HG03039 (cell line): ENCODE measurements around the gene HLTF.

Experiments
- ATAC-seq: cut with Tn5 transposase; IDR thresholded peaks from one replicate; pipeline ENCODE4 v1.9.1; 2021; ENCODE audit warnings: mild to moderate bottlenecking, moderate library complexity; ENCODE audit not compliant: unreplicated experiment

HLTF gene

DNA sequence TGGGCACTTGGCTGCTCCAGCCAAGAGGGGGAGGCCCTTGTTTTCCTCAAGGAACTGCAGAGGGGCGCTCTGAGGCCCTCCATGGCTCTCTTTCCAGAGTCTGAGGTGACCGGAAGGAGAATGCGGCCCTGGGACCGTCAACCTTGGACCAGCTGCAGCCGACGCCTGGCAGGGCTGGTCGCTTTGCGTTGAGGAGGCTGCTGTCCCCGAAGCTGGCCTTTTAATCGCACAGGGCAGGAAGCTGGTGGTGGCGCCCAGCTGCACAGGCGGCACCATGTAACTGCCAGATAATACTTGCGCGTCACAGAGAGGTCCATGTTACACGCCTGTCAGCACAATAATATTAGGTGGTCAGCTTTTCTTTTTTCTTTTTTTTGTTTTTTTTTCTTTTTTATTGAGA, 875 bp upstream of the HLTF start:
- no peak for ATAC-seq

DNA sequence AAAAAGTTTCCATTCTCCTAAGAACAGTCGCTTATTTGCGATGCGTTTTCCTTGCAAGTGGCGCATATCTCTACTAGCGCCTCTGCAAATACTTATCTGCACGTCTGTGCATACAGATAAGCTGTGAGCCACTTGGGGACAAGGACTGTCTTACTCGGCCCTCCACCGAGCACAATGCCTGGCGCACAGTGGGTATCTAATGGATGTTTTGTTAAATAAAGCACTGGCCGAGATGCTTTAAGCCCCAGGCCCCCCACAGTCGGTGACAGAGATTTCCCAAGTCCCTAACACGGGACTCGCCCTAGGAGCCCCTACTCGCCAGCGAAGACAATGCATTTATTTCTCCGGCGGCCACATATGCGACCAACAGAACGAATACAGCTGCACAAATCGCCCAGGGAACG, 503 bp downstream of the HLTF start:
- ATAC-seq = peak; percentile 16

DNA sequence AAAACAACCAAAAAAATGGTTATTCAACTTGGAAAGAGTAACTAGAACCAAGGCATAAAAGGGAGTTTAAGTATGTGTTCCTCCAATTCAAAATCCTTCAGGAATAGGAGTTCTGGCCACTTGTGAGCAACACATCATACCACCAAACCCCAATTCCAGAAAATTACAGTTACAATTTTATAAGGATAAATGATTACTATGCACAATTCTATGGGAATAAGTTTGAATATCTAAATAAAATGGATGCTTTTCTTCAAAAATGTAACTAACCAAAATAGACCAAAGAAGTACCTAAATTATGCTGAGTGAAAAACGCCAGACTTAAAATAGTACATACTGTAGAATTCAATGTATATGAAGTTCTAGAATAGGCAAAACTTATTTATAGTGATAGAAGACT, 4.6 kb downstream of the HLTF start:
- ATAC-seq = no peak

DNA sequence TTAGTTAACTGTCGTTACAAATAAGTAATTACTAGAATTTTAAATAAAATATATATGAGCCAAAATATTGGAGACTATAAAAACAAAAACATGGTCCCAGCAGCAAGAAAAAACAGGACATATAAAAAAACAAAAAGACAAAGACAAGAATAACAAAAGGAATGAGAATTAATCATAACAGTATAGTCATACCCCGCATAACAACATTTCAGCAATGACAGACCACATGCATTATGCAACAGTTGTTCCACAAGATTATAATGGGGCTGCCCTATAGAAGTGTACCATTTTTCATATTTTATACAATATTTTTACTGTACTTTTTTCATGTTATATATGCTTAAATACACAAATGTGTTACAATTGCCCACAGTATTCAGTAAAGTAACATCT, 5.6 kb downstream of the HLTF start:
- no peak for ATAC-seq

DNA sequence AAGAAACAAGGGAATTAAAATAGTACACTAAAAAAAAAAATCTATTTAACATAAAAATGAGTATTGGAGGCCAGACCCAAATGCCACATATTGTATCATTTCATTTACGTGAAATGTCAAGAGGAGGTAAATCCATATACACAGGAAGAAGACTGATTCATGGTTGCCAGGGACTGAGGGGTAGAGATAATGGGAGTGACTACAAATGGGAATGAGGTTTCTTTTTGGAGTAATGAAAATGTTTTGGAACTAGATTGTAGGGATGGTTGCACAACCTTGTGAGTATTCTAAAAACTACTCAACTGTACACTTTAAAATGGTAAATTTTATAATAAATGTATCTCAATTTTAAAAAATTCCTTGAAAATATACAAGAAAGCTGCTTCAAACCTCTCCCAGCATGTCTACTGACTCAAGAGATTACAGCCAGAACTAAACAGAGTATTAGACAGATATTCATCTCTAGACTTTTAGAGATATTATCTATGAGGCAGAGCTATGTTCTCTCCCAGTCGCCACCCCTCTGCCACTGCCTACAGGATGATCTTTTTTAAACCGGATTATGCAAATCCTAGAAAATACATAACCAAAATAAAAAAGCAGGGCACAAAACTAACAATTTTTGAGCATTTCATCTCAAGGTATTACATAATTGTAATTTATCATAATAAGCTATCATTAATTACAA, 6.2 kb downstream of the HLTF start:
- no peak for ATAC-seq

DNA sequence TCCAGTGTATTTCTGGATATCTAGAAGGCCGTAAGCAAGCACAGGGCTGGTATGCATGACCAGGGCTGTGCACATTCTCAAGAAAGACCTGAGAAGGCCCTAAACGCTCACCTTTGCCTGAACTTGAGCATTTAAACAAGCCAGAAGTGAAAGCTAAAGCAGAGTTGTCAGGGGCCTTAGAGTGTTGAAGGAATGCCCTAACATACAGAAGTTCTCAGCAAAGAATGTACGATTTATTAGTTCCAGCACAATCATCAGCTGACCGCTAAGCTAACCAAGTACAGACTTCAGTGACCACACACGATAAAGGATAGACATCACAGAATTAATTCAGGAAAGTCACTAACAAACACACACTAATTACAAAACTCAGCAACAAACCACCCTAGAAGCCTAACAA, 8.7 kb downstream of the HLTF start:
- ATAC-seq = no peak

DNA sequence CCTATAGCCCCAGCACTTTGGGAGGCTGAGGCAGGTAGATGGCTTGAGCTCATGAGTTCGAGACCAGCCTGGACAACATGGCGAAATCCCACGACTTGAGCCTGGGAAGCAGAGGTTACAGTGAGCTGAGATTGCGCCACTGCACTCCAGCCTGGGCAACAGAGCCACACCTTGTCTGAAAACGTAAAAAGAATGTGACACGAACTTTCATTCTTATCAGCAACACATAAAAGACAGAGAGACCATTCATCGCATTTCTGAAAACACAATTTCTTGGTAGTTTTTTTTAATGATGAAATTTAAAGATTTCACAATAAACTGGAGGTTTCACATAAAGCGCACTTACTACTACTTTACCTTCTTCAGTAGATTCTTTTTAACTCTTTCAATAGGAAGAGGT, 18.4 kb downstream of the HLTF start:
- ATAC-seq = no peak

DNA sequence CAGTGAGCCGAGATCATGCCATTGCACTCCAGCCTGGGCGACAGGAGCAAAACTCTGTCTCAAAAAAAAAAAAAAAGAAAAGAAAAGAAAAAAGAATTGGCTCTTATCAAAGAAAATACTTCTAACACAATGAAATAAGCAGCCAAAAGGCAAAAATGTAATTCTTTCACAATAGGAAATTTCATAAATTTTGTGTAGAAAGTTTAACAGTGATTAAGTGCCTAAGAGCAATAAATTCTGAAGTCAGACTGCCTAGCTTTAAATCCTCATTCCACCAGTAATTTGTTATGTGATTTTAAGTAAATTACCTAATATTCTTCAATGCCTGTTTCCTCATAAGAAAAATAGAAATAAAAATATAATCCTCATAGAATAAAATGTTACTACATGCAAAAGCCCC, 24.6 kb downstream of the HLTF start:
- no peak for ATAC-seq

DNA sequence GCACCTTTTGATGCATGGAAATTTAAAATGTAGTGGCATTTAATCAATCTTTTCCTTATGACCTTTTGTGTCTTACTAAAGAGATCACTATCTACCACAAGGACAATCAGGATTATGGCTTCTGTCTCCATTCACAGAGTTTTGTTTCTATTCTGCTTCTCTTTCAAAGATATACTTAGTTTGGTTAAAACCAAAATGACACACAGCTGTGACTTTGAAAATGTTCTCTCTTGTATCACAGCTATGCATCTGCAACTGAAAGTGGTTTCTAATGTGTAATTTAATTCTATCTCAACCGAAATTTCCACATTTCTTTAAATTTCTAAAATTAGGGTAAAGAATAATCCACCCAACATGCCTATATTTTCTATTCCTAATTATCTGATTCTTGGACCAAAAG, 27.7 kb downstream of the HLTF start:
- no peak for ATAC-seq

DNA sequence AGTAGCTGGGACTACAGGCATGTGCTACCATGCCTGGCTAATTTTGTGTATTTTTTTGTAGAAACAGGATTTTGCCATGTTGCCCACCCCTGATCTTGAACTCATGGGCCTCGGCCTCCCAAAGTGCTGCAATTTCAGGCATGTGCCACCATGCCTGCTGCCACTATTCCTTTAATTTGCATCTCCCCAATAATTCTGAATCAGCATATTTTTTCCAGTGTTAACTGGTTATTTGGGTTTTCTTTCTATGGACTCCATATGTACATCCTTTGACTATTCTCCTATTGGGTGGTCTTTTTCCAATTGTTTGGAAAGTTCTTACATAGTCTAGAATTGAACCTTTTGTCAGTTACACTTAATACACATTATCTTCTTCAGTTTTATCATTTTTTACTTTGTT, 28.1 kb downstream of the HLTF start:
- ATAC-seq = no peak

DNA sequence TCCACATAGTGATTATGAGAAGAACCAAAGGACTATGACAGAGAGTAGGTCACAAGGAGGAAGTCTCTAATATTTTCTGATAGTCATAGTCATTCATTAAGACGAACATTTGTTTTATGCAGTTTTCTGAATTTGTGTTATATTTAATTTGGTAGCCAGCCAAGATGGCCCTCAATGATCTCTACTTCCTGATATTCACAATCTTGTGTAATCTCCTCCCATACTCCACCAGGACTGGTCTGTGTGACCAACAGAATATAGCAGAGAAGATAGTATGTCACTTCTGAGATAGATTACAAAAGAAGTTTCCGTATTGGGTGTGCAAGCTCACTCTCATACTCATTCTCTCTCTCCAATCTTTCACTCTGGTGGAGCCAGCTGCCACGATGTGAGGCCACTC, 30.8 kb downstream of the HLTF start:
- ATAC-seq = no peak

DNA sequence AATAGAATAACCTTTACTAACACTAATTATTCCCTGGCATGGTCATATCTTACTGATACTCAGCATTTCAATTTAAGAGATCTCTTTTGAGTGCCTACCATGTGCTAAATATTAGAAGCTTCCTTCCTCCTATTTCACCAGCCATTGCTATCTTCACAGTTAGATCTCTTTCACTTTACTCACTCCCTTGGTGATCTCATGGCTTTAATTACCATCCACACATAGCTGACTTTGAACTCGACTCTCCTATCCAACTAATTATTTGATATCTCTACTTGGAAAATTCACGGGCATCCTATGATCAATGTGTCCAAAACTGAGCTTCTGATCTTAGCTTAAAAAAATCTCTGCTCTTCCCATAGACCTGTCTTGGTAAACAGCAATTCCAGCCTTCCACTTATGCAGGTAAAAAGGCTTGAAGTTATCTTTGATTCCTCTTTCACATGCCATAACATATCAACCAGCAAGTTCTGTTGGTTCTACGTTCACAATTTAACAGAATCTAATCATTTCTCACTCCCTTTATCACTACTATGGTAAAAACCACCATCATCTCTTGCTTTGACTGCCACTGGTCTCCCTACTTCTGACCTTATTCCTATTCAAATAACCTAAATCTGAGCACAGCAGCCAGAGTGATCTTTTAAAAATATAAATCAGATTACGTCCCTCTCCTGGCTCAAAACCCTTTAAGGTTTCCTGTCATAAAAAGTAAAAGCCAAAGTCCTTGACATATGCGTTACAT, 41.8 kb downstream of the HLTF start:
- no peak for ATAC-seq

DNA sequence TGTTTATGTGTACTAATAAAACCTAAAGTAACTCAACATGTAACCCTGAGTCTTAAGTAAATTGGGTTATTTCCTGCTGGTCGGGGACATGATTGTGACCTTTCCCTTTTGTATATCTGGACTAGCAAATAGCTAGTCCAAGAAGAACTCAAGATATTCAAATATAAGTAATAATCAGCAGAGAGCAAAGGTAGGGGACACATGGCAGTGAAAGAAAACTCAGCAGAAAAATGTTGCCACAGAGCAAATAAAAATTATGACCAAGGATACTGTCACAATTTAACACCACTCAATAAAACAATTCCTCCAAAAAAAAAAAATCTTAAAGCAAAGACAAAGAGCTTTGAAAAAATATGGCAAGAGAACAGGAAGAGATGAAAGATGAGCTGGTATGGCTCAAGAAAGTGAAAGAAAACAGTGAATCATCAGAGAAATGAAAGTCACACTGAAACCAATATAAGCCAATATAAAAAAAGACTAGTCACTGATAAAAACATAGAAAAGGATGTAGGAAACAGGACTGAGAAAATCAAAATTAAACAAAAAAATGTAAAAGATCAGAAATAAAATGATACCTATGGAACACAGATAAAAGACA, 43.4 kb downstream of the HLTF start:
- ATAC-seq = peak; percentile 86

DNA sequence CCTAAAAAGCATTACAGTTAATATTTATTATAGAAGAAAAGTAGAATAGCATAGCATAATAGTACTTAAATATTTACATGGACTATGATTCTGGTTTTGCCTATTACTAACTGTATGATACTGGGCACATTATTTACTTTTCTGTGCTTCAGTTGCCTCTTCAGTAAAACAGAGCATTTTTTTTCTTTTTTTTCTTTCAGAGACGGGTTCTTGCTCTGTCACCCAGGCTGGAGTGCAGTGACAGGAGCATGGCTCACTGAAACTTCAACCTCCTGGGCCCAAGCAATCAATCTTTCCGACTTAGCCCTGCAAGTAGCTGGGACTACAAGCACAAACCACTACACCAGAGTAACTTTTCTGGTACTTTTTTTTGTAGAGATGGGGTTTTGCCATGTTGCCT, 48.0 kb downstream of the HLTF start:
- no peak for ATAC-seq

DNA sequence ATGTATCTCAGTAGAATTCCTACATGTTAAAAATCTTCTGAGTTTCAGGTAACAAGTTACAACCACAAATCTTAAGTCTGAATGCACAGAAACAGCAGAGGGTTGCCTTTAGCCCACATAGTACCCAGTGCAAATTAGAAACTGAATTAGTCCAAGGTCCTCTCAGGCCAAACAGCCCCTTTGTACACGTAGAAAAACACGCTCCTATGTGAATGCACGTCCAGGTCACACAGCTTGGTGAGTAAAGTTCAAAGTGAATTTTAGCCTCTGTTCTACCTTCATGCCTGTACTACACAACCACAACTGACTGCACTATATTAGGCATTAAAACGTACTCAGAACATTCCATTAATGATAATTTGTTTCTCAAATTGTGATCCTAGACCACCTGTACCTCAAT, 48.6 kb downstream of the HLTF start:
- no peak for ATAC-seq

DNA sequence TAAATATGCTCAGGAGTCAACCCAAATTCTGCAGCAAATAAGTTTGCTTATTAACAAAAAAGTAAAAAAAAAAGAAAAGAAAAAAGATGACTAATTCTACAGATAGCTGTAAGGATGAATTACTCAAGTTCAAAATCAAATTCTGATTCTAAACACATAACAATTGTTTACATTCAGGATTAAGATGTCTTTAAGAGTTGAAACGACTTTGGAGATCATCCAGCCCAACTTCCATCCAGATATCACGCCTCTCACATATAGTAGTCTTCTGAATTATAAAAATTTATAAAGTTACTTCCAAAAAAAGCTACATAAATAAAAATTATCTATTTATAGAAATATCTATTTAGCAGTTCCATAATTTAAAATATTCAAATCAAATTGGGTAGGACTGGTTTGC, 55.2 kb downstream of the HLTF start:
- ATAC-seq = no peak

DNA sequence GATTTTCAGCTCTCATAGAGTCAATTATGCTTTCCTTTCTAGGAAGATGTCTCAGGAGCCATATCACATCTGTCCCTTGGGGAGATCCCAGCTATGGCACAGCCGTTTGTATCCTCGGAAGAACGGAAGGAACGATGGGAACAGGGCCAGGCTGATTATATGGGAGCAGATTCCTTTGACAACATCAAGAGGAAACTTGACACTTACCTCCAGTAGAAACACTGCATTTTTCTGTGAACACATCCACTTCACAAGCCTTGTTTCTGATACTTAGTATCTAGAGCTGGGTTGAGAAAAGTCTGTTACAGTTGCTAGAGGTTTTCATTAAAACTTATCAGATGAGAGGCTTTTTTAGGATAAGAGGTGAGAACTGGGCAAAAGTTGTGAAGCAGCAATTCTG, 59.6 kb downstream of the HLTF start:
- no peak for ATAC-seq

DNA sequence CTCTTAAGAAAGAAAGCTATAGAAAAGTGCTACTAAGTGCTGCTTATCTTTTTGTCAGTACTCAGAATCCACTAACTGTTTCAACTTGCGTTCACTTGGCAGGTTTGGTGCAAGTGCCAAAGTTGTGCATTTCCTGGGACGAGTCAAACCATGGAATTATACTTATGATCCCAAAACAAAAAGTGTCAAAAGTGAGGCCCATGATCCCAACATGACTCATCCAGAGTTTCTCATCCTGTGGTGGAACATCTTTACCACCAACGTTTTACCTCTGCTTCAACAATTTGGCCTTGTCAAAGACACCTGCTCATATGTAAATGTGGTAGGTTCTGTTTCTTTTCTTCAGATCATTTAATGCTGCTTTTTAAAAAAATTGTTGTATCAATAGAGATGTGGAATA, 62.4 kb downstream of the HLTF start:
- ATAC-seq = no peak

DNA sequence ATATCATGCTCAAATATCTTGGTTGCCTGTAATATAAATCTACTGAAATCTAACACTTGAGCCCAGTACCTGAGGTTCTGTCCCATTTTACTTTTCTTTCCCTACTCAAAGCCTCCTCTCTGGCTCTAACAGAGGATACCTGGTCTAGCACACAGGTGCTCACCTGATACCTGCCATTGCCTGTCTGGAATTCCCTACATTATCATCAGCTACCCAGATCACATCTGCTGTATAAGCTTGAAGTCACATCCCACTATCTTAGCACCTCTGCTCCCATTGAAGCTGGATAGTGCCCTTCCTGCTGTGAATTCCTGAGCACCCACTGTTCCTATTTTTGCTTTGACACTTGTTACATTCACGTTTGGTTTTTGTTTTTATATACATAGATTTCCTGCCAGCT, 64.5 kb downstream of the HLTF start:
- no peak for ATAC-seq

DNA sequence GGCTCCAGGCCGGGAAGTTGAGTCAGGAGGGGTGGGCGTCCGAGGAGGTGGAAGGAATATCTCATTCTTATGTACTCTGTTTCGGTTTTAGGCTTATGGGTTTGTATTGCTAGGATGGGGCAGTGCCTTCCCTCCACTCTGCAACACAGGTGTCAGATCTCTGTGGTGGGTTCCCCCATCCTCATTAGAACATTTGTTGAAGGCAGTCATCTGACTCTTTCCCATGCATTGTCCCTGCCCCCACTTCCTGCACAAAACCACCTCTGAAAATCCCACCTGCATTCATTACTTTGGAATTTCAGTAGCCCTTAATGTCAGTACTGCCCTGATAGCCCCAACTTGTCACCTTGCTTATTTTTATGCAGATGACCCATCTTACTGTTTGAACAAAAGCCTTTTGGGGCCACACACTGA, 65.5 kb downstream of the HLTF start:
- no peak for ATAC-seq

DNA sequence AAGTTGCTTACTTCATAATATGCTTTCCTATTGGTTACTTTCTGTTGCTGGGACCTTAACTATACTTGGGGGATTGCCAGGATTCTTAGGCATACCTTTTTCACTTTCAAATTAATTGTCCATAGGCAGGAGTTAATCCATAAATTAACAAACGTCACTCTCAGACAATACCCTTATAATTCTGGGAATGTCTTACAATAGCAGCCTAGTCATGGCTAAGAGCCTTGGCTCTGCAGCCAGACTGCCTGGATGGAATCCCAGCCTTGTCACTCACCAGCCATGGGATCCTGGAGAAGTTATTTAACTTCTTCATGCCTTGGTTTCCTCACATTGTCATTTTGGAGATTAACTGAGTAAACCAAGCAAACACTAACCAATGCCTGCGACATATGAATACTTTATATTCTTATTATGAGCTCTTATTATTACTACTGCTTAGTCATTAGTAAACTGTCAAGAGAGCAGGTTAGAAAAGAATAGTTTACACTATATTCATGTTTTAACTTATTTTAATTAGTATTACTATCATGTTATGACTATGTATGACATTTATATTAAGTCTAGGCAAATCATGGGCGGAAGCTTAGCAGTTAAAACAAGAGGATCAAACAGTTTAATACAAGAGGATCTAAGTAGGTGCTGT, 66.0 kb downstream of the HLTF start:
- no peak for ATAC-seq

DNA sequence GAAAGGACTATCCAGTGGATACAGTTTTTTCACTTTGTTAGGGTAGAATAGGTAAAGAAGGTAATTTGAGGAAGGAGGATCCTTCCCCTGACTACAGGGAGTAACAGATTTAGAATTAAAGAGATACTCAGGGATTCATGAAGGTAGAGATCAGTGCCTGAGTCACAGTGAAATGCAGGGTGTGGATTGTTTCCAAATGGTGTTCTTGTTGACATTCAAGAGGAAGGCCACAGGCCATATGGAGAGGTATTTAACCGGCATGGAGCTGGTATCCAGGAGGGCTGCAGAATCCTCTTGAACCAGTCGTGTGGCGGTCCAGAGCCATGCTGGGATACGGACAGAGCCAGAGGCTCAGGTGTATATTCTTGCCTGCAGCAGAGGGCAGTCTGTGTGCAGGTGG, 66.8 kb downstream of the HLTF start:
- ATAC-seq = no peak
